ENCODE data around the gene DPCD.

DNA sequence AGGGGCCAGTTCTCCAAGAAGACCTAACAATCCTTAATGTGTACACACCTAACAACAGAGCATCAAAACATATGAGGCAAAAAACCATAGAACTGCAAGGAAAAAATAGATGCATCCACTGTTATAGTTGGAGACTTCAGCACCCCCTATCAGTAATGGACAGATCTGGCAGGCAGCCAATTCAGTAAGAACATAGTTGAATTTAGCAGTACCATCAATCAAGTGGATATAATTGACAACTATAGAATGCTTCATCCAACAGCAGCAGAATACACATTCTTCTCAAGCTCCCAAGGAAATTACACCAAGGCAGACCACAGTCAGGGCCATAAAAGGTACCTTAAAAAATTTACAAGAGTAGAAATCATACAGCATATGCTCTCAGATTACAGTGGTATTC lies 42.2 kb upstream of the DPCD start:
- TF ChIP-seq, protein P1, sequence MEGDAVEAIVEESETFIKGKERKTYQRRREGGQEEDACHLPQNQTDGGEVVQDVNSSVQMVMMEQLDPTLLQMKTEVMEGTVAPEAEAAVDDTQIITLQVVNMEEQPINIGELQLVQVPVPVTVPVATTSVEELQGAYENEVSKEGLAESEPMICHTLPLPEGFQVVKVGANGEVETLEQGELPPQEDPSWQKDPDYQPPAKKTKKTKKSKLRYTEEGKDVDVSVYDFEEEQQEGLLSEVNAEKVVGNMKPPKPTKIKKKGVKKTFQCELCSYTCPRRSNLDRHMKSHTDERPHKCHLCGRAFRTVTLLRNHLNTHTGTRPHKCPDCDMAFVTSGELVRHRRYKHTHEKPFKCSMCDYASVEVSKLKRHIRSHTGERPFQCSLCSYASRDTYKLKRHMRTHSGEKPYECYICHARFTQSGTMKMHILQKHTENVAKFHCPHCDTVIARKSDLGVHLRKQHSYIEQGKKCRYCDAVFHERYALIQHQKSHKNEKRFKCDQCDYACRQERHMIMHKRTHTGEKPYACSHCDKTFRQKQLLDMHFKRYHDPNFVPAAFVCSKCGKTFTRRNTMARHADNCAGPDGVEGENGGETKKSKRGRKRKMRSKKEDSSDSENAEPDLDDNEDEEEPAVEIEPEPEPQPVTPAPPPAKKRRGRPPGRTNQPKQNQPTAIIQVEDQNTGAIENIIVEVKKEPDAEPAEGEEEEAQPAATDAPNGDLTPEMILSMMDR (IDR thresholded peaks at IDR 0.05): no peak
- TF ChIP-seq POLR2A (IDR thresholded peaks at IDR 0.05): no peak
